Transverse colon (tissue), 4 donors: ENCODE results near the gene ZNRF4. TPM values are rescaled to one million over a fixed set of nuclear protein-coding genes. Genes with fewer than 3 reads are reported as not detected.

ENCODE experiments used
- DNase-seq: peaks from one replicate; pipeline ENCODE4 v3.0.0-alpha.2; 2019
- H3K27ac ChIP-seq, 4 donors: fragments of 200-600 bp; sonication (generic); 2 replicates each; pipeline ENCODE4 v1.5.1; 2016 to 2018; ENCODE audit warnings: inconsistent platforms in 4 of 4
- H3K27me3 ChIP-seq: fragments of 200-600 bp; sonication (generic); 2 replicates; pipeline ENCODE4 v1.5.1; 2017; ENCODE audit warnings: inconsistent platforms
- H3K36me3 ChIP-seq, 4 donors: fragments of 200-600 bp; sonication (generic); 2 replicates each; pipeline ENCODE4 v1.5.1; 2017 to 2019; ENCODE audit warnings: inconsistent platforms in 4 of 4
- H3K4me1 ChIP-seq, 4 donors: fragments of 200-600 bp; sonication (generic); 2 replicates each; pipeline ENCODE4 v1.5.1; 2017 to 2020; ENCODE audit warnings: inconsistent platforms in 4 of 4
- H3K4me3 ChIP-seq, 4 donors: fragments of 200-600 bp; sonication (generic); 1 replicate in 1 of 4; 2 replicates in 3 of 4; pipeline versions ENCODE4 v1.5.1 to v1.6.1; 2017 to 2019; ENCODE audit warnings: inconsistent platforms in 4 of 4
- H3K9me3 ChIP-seq, 2 donors: fragments of 200-600 bp; sonication (generic); 2 replicates each; pipeline ENCODE4 v1.5.1; 2017 to 2019; ENCODE audit warnings: inconsistent platforms in 2 of 2
- CTCF ChIP-seq, 5 experiments: fragments of 200-600 bp in 3 of 5; fragments of 450-650 bp in 2 of 5; sonication (generic) in 3 of 5; IDR thresholded peaks; 1 replicate in 2 of 5; 2 replicates in 3 of 5; pipeline ENCODE4 v1.5.1; 2016 to 2017; ENCODE audit warnings: antibody characterized with exemption in 5 of 5, inconsistent platforms in 3 of 5, mild to moderate bottlenecking in 2 of 5, moderate library complexity in 1 of 5
- EP300 ChIP-seq: sonication (generic); formaldehyde crosslinking; IDR thresholded peaks from one replicate; pipeline ENCODE4 v1.6.1; 2017; ENCODE audit warnings: antibody characterized with exemption, low read depth
- POLR2A ChIP-seq: fragments of 450-650 bp; IDR thresholded peaks from one replicate; pipeline ENCODE4 v1.6.1; 2016; ENCODE audit warnings: antibody characterized with exemption, mild to moderate bottlenecking, moderate library complexity
- POLR2AphosphoS5 ChIP-seq, 3 donors: sonication (generic); formaldehyde crosslinking; IDR thresholded peaks; one replicate each; pipeline ENCODE4 v1.6.1; 2016; ENCODE audit warnings: antibody characterized with exemption in 3 of 3
- WGBS, 2 donors: methylation state at CpG; one replicate each; pipeline ENCODE4 v1.1.5; 2018; ENCODE audit warnings: low coverage in 1 of 2; 5-methylcytosine and 5-hydroxymethylcytosine counted together
- in situ Hi-C, 4 donors: fragments of 200-750 bp; cut with MboI; loops; one replicate each; pipeline versions ENCODE4 v1.15.0 to v1.15.1; 2017; ENCODE audit warnings: low sequenced_read_pairs in 3 of 4, low pct_ligation_motif_present in 1 of 4, low pct_unique_long_range_greater_than_20kb in 1 of 4
- intact Hi-C: fragments of 100-400 bp; cut with DNase I; formaldehyde crosslinking; loops from one replicate; pipeline ENCODE4 v1.15.1; 2023; ENCODE audit warnings: low total_unique reads
- total RNA-seq, 4 donors: library from RNA; depleted of rRNA; stranded (reverse); fragments of >200 nt; gene quantifications; one replicate each; pipeline ENCODE4 v1.1.0, GENCODE V29; 2016

The ZNRF4 gene
- total RNA-seq, 4 donors from 2014 or later, result not detected

DNA sequence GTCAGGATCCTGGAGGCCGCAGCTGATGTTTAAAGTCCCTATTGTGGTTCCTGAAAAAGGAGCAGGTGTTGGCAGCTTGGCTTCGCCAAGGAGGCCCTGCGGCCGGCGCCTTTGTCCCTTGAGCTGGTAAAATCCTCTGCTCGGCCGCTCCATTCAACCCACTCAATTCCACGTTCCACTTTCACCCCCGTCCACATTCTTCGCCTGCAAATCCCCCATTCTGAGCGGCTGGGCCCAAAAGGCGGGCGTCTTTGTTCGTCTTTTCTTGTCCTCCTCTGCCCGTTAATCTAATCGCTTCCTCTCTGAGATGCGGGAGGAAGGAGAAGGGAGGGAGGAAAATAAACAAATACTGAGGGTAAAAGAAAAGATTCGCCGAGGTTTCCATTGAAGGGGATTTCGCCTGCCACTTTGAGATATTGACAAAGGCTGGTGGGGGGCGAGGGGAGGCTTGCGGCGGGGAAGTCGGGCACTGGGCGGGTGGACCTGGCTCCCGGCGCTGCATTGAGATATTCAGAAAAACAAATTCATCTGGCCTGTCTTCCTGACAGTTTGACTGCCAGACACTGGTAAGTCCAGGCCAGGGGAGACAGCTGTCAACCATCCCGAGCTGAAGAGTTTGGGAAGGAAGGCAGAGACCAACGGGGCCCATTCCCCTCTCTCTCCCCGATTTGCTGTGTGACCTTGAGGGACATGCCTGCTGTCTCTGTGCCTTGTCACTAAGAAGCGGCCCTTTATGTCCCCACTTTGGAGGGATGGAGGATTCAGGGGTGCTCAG, 37.6 kb downstream of the ZNRF4 start:
- WGBS, 2 donors, result 13 to 26% methylated on average over 11 to 30 of the region's 31 CpGs
- intact Hi-C loops (no loop called here), in situ Hi-C loops (no loop called here)
- DNase-seq, result no peak
- Histone ChIP-seq H3K27me3 (peaks cover 71% of the 10 kb centered on the region), H3K4me1 (no peaks in the 10 kb centered on the region), H3K4me3 (no peak overlapping the region), H3K9me3 (no peaks in the 10 kb centered on the region), H3K27ac (no peak overlapping the region), H3K36me3 (no peaks in the 10 kb centered on the region)
- TF ChIP-seq POLR2AphosphoS5 (IDR thresholded peaks at IDR 0.05), result no peak
- no peak for TF ChIP-seq POLR2A
- no peak for TF ChIP-seq EP300
- TF ChIP-seq CTCF (IDR thresholded peaks at IDR 0.05), result no peak

DNA sequence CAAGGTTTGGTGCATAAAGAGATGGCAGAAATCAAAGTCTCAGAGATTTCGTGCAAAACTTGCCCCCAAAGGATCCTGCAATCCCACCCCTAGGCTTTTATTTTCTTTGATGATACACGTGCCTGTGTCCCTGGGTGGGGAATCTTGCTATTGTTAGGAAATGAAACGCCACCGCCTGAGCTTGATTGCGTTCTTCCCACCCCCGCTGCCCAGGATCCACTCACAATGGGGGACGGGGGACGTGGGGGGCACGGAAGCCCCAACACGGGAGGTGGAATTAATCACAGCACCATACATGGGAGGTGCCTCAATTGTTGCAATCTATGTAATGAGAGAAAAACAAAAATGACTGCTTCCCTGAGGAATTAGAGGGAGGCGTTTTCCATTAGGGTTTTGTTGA, 39.6 kb downstream of the ZNRF4 start:
- in situ Hi-C loops (no loop called here), intact Hi-C loops (no loop called here)
- no peak overlapping the region for H3K27ac ChIP-seq
- H3K36me3 ChIP-seq, result no peaks in the 10 kb centered on the region
- no peak for DNase-seq
- H3K9me3 ChIP-seq, result no peaks in the 10 kb centered on the region
- WGBS, 2 donors, result 20 to 46% methylated on average over 3 to 11 of the region's 11 CpGs
- TF ChIP-seq POLR2A, result no peak
- TF ChIP-seq POLR2AphosphoS5 (IDR thresholded peaks at IDR 0.05), result no peak
- TF ChIP-seq CTCF (IDR thresholded peaks at IDR 0.05), result no peak
- TF ChIP-seq EP300, result no peak
- no peaks in the 10 kb centered on the region for H3K4me1 ChIP-seq
- H3K27me3 ChIP-seq, result peaks cover 66% of the 10 kb centered on the region
- no peak overlapping the region for H3K4me3 ChIP-seq

- no peaks in the 10 kb centered on the region for H3K36me3 ChIP-seq
- no peaks in the 10 kb centered on the region for H3K9me3 ChIP-seq
- in situ Hi-C loops (no loop called here), intact Hi-C loops (no loop called here)
- H3K4me3 ChIP-seq, result no peak overlapping the region
- DNase-seq, result no peak
- no peak overlapping the region for H3K27ac ChIP-seq
- peaks cover 56% of the 10 kb centered on the region for H3K27me3 ChIP-seq
- TF ChIP-seq CTCF (IDR thresholded peaks at IDR 0.05) (no peak), POLR2AphosphoS5 (IDR thresholded peaks at IDR 0.05) (no peak), EP300 (no peak), POLR2A (no peak)
- no peaks in the 10 kb centered on the region for H3K4me1 ChIP-seq
- 81 to 87% methylated on average over 3 to 5 of the region's 5 CpGs for WGBS, 2 donors
Observed at GRCh38 chr19:5495792-5496191, 40.6 kb downstream of the ZNRF4 start.

GRCh38 chr19:5497297-5497696, 42.1 kb downstream of the ZNRF4 start:
- TF ChIP-seq POLR2A, result no peak
- no peak for TF ChIP-seq EP300
- Histone ChIP-seq H3K9me3 (peaks cover 3 to 9% of the 10 kb centered on the region in 2 donors), H3K27ac (no peak overlapping the region), H3K27me3 (peaks cover 41% of the 10 kb centered on the region), H3K36me3 (no peaks in the 10 kb centered on the region), H3K4me1 (no peaks in the 10 kb centered on the region), H3K4me3 (no peak overlapping the region)
- intact Hi-C loops, result no loop called here
- WGBS, 2 donors, result 67 to 96% methylated on average over 3 to 5 of the region's 5 CpGs
- no peak for DNase-seq
- in situ Hi-C loops, result no loop called here
